MV-4-11 (cell line): ENCODE measurements around the gene RCE1.

Source experiments
- DNase-seq: peaks from one replicate; lab custom pipeline; 2025; lab: John Stamatoyannopoulos, UW

The RCE1 gene

DNA sequence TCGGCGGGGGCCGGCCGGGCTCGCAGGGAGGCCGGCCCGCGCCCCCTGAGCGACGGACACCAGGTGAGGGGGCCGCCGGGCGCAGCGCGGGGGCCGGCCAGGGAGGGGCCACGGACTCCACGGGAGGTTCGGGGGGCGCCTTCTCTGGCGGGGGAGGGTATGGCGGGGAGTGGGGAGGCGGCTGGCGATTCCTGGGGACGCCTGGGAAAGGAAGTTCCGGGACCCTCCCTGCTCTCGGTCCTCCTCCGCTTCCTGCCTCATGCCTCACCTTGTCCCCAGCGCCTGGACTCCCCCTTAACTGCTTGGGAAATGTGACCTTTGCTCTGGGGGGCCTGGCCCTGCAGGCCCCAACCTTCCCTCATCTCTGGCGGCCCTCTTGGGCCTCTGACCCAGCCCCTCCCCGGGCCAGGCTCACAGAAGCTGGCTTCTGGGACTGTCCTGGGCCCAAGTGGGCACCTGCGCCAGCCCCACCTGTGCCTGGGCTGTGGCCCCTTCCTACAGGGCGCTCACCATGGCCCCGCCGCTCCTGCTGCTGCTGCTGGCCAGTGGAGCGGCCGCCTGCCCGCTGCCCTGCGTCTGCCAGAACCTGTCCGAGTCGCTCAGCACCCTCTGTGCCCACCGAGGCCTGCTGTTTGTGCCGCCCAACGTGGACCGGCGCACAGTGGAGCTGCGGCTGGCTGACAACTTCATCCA, 14.1 kb downstream of the RCE1 start:
- no peak for DNase-seq

DNA sequence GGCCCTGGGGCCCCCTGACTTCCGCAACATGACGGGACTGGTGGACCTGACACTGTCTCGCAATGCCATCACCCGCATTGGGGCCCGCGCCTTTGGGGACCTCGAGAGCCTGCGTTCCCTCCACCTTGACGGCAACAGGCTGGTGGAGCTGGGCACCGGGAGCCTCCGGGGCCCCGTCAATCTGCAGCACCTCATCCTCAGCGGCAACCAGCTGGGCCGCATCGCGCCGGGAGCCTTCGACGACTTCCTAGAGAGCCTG, 14.6 kb downstream of the RCE1 start:
- no peak for DNase-seq

GRCh38 chr11:66858186-66858938, 15.1 kb downstream of the RCE1 start:
- DNase-seq: no peak

GRCh38 chr11:66858939-66859685, 15.9 kb downstream of the RCE1 start:
- no peak for DNase-seq

- no peak for DNase-seq
Measured at GRCh38 chr11:66859686-66860448, 16.6 kb downstream of the RCE1 start.

- DNase-seq: no peak
Measured at GRCh38 chr11:66860449-66860831, 17.2 kb downstream of the RCE1 start.

GRCh38 chr11:66861038-66861773, 18.0 kb downstream of the RCE1 start:
- DNase-seq: no peak

DNA sequence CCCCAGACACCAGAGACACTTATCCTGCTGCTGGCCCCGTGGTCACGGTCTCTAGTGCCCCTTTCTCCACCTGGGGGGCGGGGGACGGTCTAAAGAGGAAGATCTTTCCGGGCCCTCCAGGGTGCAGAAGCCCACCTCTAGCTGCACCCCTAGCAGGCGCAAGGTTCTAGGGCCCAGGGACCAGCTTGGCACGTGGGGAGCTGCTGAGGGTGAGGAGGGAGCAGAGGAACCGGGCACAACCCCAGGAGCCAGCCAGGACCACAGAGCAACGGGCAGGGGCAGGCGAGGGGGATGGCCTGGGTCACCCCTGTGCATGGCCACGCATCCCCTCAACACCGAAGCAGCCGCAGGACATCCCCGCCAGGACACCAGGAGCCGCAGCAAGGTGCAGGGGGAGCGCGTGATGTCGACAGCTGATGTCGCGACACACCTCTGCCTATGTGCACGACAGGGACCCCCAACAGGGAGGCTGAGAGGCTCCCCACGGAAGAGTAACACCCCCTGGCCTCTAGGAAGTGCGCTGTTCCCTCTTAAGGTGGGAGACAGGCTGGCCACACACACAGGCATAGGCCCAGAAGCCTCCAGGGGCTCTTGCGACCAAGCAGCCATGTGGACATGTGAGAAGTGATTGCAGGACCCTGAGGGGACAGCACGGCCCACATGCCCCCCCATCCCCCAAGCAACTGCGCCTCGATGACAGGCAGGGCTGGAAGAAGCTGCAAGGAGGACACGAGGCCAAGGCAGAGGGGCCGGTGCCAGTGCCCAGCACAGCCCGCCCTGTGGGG, 18.7 kb downstream of the RCE1 start:
- no peak for DNase-seq

DNA sequence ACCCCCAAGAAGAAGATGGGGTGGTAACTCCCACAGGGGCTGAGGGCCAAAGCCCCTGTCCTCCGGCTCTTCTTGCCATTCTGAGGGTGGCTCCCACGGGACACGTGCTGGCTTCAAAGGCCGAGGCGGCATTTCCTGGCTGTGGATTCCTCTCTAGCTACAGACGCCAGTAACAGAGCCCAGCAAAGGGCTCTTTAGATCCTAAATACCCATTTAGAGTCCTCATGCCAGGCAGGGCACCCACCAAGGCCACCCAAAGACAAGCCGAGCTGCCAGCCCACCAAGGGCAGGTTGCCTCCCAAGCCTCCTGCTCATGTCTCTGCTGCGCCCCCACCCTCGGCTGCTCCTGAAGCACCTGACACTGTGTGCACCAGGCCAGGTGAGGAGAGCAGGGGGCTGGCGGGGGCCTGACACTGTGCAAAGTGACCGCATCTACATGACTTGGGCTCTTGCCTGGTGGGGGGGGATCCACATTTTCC, 19.4 kb downstream of the RCE1 start:
- no peak for DNase-seq

GRCh38 chr11:66863428-66864125, 20.3 kb downstream of the RCE1 start:
- no peak for DNase-seq

GRCh38 chr11:66864172-66864901, 21.1 kb downstream of the RCE1 start:
- no peak for DNase-seq

DNA sequence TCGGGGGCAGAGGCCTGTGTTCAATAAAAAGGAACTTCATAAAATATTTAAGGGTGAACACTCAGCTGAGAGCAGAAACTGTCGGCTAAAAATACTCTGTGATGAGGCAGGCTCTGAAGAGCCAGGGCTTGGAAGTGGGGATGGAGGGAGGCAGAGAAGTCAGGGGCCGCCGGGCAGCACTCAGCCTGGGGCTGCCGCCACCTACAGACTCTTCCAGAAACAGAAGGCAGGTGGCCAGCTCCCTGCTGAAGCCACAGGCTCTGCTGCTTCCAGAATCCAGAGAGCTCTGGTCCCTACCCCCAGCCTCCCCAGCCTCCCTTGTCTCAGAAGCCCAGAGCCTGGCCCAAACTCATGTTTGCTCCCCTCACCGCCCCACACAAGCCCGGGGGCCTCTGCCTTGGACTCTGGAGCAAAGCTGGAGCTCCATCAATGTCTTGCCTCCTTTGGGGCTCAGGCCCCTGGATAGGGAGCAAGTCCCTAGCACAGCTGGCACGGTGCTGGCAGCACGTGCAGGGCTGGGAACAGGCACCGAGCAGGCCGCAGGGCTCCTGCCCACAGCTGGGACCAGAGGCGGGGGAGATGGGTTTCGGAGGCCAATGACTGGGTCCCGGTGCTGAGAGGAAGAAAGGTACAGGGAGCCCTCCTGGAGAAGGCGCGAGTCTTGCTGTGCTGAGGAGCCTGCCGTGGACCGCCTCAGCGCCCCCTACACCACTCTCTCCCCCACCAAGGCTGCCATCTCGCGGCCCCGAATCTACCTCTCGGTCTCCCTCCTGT, 21.9 kb downstream of the RCE1 start:
- no peak for DNase-seq

DNA sequence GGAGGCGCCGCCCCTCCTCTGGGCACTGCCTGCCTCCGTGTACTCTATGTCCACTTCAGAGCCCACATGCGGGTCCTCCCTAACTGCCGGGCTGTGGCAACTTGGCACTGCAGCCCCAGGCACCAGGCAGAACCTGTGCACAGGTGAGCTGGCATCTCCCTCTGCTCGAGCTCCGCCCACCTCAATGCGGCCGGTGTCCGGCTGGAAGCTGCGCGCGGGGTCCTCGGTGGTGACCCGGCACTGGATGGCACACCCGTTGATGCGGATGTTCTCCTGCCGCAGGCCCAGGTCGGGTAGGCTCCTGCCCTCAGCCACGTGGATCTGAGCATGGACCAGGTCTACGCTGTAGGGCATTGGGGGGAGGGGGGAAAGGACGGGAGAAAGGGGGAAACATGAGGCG, 22.8 kb downstream of the RCE1 start:
- DNase-seq: no peak

DNA sequence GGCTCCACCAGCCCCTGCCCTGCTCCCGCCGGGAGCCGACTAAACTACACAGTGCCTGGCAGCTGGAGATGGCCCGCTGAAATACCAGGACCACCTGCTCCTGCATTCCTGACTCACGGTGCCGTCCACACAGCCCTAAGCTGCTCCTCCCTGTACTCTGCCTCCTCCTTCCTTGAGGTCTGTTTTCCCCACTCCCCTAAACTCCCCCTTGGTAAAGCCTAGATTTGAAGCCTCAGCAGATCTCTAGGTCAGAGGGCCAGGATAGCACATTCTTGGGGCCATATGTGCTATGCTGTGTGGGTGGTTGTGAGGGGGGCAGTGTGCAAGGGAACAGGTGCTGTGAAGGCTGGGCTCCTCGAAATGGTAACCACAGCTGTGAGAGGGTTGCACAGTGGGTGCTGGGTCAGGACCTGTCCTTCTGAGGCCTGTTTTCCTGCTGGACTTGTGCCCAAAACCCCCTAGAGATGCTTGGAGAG, 23.3 kb downstream of the RCE1 start:
- DNase-seq: no peak

DNA sequence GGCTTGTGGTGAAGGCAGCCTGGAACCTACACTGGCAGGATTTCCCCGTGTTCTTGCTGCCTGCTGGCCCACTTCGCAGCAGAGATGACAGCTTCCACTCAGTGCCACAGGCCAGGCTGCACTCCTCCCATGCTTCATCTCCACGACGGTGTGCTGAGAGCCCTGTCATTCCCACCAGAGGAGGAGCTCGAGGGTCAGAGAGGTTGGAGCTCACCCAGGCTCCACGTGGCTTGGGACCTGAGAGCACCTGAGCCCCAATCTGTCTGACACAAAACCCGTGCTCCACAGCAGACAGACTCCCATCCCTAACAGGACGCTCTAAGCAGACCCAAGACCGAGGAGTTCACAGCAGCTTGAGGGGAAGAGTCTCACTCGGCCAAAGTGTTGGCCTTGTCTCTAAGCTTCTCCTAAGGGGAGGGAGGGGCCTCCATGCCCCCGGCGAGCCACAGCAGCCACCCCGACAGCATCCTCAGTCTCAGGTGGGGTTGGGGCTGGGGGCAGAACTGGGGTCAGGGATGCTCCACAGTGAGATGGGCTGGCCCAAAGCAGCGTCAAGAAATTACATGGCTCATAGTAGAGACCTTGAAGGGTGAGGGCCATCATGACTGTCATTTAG, 24.3 kb downstream of the RCE1 start:
- no peak for DNase-seq

- DNase-seq: no peak
Measured at GRCh38 chr11:66868082-66868725, 25.0 kb downstream of the RCE1 start.

DNA sequence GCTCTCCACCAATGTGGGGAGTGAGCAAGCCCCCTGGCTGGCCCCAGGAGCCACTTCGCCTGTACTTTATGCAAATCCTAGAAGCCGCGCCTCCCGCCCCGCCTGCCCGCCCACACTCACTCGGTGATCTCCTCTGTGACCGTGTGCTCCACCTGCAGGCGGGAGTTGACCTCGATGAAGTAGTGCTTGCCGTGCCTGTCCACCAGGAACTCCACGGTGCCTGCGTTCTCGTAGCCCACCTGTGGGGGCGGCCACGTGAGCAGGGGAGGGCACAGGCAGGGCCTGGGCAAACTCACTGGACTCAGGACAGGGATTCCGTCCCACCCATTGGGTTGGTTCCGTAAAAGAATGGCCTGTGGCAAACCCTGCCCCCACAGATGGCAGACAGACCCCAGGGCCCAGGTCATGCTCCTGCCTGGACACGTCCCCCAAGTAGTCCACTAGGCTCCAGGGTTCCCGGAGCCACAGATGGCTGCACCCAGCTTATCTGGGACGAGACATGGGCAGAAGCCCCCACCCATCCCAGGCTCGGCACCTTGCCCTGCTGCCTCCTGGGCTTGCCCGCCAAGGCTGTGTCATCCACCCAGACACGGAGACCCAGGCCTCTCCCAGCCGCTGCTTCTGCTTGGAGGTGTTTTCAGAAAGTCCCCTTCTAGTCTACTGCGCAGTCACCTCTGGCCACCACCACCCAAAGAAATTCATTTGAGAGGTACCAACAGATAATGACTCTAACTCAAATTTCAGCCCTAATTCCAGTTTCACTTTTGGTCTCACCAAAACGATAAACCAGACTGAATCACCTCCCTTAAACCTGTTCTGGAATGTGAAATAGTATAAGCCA, 25.7 kb downstream of the RCE1 start:
- no peak for DNase-seq
